Mucosa of descending colon (tissue), 3 donors: ENCODE data around the gene EEF1E1. TPM values are rescaled to one million over a fixed set of nuclear protein-coding genes. Genes with fewer than 3 reads are reported as not detected.
A peak's percentile ranks its signal among the peaks of the same experiment; 100 is the strongest.

Experiments
- ATAC-seq: fragments of 200-7000 bp; cut with Tn5 transposase; one replicate; pipeline ENCODE4 v1.9.1; 2020; ENCODE audit warnings: mild to moderate bottlenecking, moderate library complexity
- DNase-seq, 3 donors: peaks; one replicate each; pipeline ENCODE4 v3.0.0-alpha.2; 2020
- H3K36me3 ChIP-seq: fragments of 200-600 bp; one replicate; pipeline ENCODE4 v1.8.0; 2021; ENCODE audit warnings: low read depth, mild to moderate bottlenecking
- H3K4me1 ChIP-seq: fragments of 200-600 bp; one replicate; pipeline ENCODE4 v1.8.0; 2021; ENCODE audit warnings: low read depth, mild to moderate bottlenecking
- H3K4me3 ChIP-seq: fragments of 200-600 bp; one replicate; pipeline ENCODE4 v1.8.0; 2021; ENCODE audit warnings: mild to moderate bottlenecking
- H3K9me3 ChIP-seq: fragments of 200-600 bp; one replicate; pipeline ENCODE4 v1.8.0; 2021; ENCODE audit warnings: mild to moderate bottlenecking
- intact Hi-C, 2 donors: fragments of 100-400 bp; cut with DNase I in 1 of 2; cut with micrococcal nuclease in 1 of 2; formaldehyde crosslinking; loops; one replicate each; pipeline versions ENCODE4 v1.11.0 to v1.11.1; 2022; cut with DNase I, micrococcal nuclease
- total RNA-seq, 3 donors: library from RNA; stranded (reverse); fragmentation: NEBNext Ultra II Directional in 2 of 3; extraction: Animal tissue kit (Norgen Biotek cat#: 25700) in 2 of 3; gene quantifications; one replicate each; pipeline versions ENCODE4 v1.2.1 to v1.2.4, GENCODE V29; 2021 to 2023
- TF ChIP-seq, protein P1 (sequence below): fragments of 200-600 bp; IDR thresholded peaks from one replicate; pipeline ENCODE4 v1.8.0; 2022; ENCODE audit warnings: antibody characterized with exemption, mild to moderate bottlenecking
- donor health status: DM: no; HTN: no; CAD: no; lungs with moderate emphysema.
- donor health status: DM: no; HTN: no; CAD: no.
- donor health status: DM: no; HTN: yes; CAD: no.

Gene EEF1E1
- total RNA-seq, 3 donors from 2014 or later, result 7.8 to 16.4 (median 8.6) TPM

- intact Hi-C loops, result no loop called here
- H3K4me3 ChIP-seq, result no peak overlapping the region
- no peaks in the 10 kb centered on the region for H3K4me1 ChIP-seq
- TF ChIP-seq, protein P1, sequence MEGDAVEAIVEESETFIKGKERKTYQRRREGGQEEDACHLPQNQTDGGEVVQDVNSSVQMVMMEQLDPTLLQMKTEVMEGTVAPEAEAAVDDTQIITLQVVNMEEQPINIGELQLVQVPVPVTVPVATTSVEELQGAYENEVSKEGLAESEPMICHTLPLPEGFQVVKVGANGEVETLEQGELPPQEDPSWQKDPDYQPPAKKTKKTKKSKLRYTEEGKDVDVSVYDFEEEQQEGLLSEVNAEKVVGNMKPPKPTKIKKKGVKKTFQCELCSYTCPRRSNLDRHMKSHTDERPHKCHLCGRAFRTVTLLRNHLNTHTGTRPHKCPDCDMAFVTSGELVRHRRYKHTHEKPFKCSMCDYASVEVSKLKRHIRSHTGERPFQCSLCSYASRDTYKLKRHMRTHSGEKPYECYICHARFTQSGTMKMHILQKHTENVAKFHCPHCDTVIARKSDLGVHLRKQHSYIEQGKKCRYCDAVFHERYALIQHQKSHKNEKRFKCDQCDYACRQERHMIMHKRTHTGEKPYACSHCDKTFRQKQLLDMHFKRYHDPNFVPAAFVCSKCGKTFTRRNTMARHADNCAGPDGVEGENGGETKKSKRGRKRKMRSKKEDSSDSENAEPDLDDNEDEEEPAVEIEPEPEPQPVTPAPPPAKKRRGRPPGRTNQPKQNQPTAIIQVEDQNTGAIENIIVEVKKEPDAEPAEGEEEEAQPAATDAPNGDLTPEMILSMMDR, result no peak
- H3K9me3 ChIP-seq, result no peaks in the 10 kb centered on the region
- DNase-seq (no peak), ATAC-seq (peak; percentile 48)
- no peaks in the 10 kb centered on the region for H3K36me3 ChIP-seq
These were observed 19.1 kb downstream of the EEF1E1 start for GRCh38 chr6:8082954-8083858.

GRCh38 chr6:8082572-8082953 is 19.8 kb downstream of the EEF1E1 start:
- ATAC-seq (no peak), DNase-seq (no peak)
- Histone ChIP-seq H3K4me3 (no peak overlapping the region), H3K9me3 (no peaks in the 10 kb centered on the region), H3K4me1 (no peaks in the 10 kb centered on the region), H3K36me3 (no peaks in the 10 kb centered on the region)
- intact Hi-C loops, result no loop called here
- TF ChIP-seq, protein P1, result no peak

GRCh38 chr6:8080362-8081151 is 21.8 kb downstream of the EEF1E1 start:
- DNase-seq (no peak), ATAC-seq (peak; percentile 25)
- no peaks in the 10 kb centered on the region for H3K4me1 ChIP-seq
- H3K9me3 ChIP-seq, result no peaks in the 10 kb centered on the region
- TF ChIP-seq, protein P1, result no peak
- H3K4me3 ChIP-seq, result no peak overlapping the region
- intact Hi-C loops, result no loop called here
- H3K36me3 ChIP-seq, result no peaks in the 10 kb centered on the region

- TF ChIP-seq, protein P1, result no peak
- ATAC-seq, result no peak
- no peak overlapping the region for H3K4me3 ChIP-seq
- no peaks in the 10 kb centered on the region for H3K4me1 ChIP-seq
- H3K36me3 ChIP-seq, result no peaks in the 10 kb centered on the region
- H3K9me3 ChIP-seq, result no peaks in the 10 kb centered on the region
- intact Hi-C loops, result no loop called here
- DNase-seq, result no peak
These were observed 23.2 kb downstream of the EEF1E1 start for GRCh38 chr6:8079126-8079525.

- intact Hi-C loops, result no loop called here
- TF ChIP-seq, protein P1, result no peak
These were observed 24.4 kb downstream of the EEF1E1 start for GRCh38 chr6:8077991-8078390.

More at GRCh38 chr6:8077991-8078390, 24.4 kb downstream of the EEF1E1 start:
- H3K4me1 ChIP-seq, result no peaks in the 10 kb centered on the region
- H3K9me3 ChIP-seq, result no peaks in the 10 kb centered on the region
- DNase-seq (no peak), ATAC-seq (no peak)
- no peak overlapping the region for H3K4me3 ChIP-seq
- H3K36me3 ChIP-seq, result no peaks in the 10 kb centered on the region
